ELR (cell line): ENCODE data around the gene SETX.
A peak's percentile ranks its signal among the peaks of the same experiment; 100 is the strongest.

Source experiments
- DNase-seq: peaks from one replicate; pipeline ENCODE4 v3.0.0-alpha.2; 2015; ENCODE audit warnings: low read depth

The SETX gene

GRCh38 chr9:132287256-132287760, 67.5 kb downstream of the SETX start:
- DNase-seq, result no peak

DNA sequence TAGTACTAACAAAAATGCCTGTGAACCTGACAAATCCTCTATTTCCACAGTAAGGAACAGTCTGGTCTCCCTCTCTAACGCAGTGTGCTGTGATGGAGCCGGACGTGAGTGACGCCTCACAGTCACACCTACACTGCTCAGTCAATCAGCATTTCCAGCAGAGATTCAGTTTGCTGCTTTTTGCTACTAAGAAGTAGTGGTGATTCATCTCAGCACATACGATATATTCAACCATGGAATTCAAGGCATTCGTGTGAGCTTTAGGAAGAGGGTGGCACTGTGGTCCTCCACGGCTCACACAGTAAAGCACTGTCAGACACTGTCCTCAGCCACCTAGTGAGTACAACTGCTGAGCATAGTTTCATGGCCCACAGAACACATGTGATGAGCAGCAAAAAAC, 70.9 kb downstream of the SETX start:
- peak; percentile 64 for DNase-seq

GRCh38 chr9:132283165-132283564, 71.6 kb downstream of the SETX start:
- DNase-seq, result no peak

DNA sequence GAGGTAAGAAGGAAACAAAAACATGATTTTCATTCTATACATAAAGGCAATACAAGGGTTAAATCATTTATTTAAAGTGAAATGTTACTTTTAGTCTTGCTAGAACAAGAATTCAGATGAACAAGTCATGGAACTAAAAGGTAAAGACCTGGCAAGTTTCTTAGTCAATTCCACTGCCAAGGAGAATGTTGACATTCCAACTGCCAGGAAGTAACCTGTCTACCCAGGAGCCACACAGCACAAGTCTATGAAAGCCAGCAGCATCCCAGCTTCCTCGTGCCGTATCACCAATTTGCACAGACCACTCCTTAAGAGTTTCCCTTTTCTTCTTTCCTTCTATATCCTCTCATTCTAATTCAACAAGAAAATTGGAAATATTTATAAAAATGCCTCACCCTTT, 79.9 kb downstream of the SETX start:
- DNase-seq, result no peak

DNA sequence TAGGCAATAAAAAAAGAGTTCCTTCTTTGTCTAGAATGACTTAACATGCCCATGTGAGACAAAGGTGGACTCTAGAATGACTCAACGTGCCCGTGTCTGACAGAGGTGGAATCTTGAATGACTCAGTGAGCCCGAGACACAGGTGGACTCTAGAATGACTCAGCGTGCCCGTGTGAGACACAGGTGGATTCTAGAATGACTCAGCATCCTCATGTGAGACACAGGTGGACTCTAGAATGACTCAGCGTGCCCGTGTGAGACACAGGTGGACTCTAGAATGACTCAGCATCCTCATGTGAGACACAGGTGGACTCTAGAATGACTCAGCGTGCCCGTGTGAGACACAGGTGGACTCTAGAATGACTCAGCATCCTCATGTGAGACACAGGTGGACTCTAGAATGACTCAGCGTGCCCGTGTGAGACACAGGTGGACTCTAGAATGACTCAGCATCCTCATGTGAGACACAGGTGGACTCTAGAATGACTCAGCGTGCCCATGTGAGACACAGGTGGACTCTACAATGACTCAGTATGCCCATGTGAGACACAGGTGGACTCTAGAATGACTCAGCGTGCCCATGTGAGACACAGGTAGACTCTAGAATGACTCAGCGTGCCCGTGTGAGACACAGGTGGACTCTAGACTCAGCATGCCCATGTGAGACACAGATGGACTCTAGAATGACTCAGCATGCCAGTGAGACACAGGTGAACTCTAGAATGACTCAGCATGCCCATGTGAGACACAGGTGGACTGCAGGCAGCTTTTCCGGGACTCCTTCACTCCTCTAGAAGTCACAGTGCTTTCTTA, 84.9 kb downstream of the SETX start:
- peak; percentile 53 for DNase-seq

GRCh38 chr9:132268725-132269352, 85.9 kb downstream of the SETX start:
- peak; percentile 71 for DNase-seq

GRCh38 chr9:132267660-132268059, 87.1 kb downstream of the SETX start:
- no peak for DNase-seq

- DNase-seq, result no peak
These were observed 88.8 kb downstream of the SETX start for GRCh38 chr9:132266017-132266416.

DNA sequence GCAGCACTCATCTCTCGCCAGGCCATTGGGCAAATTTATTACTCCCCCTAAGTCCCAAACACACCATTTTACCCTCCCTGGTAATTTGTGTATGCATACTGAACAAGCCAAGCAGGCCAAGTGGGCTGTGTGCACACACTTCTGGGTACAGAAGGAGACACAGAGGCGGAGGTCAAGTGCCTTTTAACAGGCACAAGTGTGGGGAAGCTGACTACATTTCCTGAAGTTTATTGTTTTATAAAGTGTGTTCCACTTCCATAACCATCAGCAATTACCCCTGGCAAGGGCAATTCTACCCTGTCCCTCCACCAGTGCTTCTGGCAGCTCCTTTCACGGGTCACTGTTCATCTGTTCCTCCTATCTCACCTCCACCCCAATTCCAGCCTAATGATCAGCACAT, 93.9 kb downstream of the SETX start:
- no peak for DNase-seq

DNA sequence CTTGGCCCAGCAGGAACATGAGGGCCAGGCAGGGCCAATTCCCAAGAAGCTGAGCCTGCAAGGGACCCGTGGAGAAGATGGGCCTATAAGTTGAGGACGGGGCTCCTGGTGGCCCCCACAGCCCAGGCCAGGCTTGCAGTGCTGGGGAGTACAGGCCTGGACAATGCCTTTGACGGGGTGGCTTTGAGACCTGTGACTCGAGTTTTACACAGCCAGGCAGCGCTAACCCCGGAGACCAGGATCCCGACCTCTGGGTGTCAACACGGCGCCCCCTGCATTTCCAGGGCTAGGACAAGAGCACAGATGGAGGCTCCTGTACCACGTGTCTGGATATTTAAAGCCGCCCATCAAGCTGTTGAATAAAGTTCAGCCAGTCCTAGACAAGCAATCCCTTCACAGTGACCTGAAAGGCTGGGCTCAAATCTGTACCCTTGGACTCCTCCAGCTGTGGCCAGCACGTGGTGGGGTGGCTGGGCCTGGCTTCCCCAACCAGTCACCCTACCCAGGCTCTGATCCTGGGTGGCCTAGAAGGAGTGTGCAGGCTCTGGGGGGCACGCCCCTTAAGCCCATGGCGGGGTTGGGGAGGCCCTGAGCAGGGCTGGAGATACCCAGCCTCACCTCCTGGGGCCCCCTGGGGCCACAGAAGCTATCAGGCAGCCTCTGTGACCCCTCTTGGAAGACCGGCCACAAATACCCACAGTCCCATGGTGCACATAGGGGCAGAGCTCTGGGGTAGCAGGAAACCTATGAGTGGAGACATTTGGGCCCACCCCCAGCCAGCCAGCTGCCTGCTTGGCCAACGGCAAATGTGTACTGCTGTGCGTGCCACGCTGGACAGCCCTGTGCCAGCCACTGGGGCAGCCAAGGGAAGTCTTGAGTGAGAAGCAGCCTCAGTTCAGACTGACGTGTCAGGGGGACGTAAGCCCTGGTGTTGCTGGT, 104.2 kb downstream of the SETX start:
- no peak for DNase-seq

DNA sequence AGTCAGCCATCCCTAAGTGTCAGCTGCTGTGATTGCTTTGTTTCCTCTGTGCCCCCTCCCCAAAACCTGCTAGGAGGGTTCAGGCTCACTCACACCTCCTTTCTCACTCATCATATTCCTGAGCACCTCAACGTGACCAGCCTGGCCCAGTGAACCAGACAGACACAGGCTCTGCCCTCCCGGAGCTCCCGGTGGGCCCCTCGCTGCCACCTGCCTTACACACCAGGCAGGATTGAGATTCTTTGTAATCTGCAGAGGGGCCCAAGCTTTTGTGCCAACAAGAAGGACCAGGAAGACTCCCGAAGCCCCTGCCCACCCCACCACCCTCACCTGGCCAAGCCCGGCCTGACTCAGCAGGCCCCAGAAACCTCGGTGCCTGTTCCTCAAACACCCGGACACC, 105.1 kb downstream of the SETX start:
- DNase-seq, result no peak

DNA sequence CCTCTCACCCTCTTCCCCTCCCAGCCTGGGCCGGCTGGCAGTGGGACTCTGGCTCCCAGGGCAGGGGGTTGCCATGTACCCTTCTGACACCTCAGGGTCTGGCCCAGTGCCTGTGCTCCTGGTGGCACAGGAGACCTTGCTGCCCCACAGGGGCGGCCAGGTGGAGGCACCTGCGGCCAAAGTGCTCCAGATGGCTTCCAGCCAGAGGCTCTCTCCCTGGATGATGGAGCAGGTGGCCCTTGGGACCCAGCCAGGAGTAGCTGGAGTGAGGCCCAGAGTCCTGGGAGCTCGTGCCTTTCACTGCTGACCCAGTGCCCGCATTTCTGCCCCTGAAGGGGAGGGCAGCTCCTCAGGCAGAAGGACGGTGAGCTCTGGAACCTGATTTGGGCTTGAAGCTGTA, 105.7 kb downstream of the SETX start:
- DNase-seq, result no peak

DNA sequence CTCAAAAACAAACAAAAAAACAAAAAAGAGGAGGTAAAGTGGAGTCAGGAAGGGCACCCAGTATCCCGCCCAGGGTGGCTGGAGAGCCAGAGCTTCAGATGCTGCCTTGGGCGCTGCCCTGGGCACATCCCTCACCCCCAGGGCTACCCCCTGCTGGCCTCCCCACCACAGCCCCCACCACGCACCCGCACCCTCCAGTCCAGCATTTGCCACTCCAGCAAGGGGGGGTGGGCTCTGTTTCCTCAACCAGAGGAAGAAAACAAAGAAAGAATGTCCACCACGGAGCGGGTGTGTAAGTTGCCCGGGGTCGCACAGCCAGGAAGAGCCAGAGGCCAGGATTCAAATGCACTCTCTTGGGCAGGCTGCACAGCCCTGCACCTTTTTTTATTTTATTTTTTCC, 106.8 kb downstream of the SETX start:
- no peak for DNase-seq

- DNase-seq, result no peak
These were observed 109.3 kb downstream of the SETX start for GRCh38 chr9:132245465-132245864.

DNA sequence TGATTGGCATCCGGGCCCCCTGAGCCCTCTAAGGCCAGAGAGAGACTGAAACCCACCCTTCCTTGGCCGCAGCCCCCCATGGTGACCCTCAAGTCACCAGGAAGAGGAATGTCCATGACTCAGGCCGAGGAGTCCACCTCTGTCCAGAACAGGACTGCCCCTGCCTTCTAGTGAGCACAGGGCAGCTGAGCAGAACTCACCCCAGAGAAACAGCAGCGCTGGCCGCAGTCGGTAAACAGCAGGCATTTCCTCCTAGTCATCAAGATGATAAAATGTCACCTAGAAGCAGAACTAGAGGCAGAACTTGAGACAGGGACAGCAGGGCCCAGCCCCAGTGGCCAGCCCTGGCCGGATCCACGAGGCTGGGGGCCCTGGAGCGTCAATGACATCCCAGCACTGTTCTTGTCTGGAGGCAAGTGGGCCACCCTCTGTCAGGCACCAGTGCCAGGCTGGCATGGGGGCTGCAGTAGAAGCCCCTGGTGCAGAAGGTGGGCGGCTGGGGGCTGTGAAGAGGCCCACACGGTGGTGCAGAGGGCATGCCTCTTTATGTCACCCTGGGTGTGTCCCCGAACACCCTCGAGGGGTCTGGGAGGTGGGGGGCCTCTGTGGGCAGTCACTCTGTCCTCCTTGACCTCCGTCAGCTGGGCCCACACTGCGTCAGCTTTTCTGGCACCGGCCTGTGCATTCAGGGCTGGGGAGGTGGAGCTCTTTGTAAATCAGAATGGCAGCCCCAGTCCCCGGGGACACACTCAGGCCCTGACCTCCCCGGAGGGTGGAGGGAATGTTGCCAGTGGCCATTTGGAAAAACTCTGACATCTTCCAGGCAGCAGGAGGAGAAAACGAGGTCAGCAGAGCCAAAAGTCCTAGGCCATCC, 110.0 kb downstream of the SETX start:
- no peak for DNase-seq

DNA sequence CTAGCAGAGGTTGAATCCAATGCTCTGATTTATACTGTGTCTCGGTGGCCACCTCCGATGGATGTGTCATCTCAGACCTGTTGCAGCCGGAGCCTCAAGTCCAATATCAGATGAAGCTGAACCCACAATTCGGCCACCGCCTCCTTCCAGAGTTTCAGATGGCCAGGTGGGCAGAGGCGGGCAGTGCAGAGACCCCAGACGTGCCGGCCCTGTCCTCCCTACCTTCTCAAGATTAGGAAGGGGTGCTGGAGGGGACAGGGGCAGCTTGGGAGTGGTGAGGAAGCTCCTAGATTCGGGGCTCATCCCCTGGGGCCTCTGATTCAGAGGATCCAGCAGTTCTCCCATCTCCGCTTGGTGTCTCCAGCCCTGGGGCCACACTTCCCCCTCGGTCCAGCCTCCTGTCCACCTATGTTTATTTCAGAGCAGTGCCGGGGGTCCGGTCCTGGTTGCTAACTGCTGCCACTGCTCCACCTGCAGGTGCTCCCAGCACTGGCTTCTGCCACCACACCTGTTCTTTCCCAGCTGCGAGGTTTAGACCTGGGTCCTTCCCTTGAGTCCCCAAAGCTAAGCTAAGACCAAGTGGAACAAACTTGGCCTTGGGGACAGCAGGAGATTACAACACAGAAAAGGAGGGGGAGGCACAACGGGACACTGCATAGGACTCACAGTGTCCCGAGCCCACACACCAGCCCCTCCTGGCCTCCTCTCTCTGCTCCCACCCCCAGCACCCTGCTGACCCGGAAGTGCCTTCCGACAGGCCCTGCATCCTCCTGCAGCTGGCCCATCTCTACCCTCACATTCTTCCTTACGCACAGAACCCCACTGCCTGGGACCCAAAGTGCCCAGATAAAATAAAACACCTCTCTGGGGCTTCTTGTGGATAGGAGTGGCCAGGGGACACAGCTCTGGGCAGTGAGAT, 111.4 kb downstream of the SETX start:
- peak; percentile 55 for DNase-seq

- DNase-seq, result no peak
These were observed 112.1 kb downstream of the SETX start for GRCh38 chr9:132242621-132243155.

DNA sequence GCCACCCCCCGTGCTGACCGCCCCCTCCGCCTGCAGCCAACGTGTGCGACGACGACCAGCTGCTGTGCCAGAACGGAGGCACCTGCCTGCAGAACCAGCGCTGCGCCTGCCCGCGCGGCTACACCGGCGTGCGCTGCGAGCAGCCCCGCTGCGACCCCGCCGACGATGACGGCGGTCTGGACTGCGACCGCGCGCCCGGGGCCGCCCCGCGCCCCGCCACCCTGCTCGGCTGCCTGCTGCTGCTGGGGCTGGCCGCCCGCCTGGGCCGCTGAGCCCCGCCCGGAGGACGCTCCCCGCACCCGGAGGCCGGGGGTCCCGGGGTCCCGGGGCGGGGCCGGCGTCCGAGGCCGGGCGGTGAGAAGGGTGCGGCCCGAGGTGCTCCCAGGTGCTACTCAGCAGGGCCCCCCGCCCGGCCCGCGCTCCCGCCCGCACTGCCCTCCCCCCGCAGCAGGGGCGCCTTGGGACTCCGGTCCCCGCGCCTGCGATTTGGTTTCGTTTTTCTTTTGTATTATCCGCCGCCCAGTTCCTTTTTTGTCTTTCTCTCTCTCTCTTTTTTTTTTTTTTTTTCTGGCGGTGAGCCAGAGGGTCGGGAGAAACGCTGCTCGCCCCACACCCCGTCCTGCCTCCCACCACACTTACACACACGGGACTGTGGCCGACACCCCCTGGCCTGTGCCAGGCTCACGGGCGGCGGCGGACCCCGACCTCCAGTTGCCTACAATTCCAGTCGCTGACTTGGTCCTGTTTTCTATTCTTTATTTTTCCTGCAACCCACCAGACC, 112.8 kb downstream of the SETX start:
- peak; percentile 33 for DNase-seq

DNA sequence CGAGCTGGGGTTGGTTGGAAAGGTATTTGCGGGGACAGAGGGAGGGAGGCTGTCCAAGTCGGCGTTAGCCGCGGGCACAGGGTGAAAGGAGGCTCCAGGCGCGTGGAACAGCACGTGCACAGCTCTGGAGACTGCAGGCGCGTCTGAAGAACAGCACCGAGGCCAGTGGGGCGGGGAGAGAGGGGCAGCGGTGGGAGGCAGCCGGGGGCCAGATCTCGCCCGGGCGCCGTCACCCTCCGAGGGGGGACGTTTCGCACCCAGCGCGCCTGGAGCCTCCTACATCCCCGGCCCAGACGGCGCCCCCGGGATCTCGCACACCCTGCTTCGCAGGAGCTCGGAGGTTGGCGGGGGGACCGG, 113.3 kb downstream of the SETX start:
- DNase-seq, result no peak
